HG02885 (cell line): ENCODE data around the gene LGALS3BP.
"Not testable (repeated sequence)": the region's sequence is repeated elsewhere in the genome, so short reads cannot be mapped to it uniquely, and the experiment has no call there.

Experiments
- ATAC-seq: cut with Tn5 transposase; IDR thresholded peaks from one replicate; pipeline ENCODE4 v1.9.1; 2021; ENCODE audit warnings: mild to moderate bottlenecking; ENCODE audit not compliant: unreplicated experiment, poor library complexity

Gene LGALS3BP, protein sequence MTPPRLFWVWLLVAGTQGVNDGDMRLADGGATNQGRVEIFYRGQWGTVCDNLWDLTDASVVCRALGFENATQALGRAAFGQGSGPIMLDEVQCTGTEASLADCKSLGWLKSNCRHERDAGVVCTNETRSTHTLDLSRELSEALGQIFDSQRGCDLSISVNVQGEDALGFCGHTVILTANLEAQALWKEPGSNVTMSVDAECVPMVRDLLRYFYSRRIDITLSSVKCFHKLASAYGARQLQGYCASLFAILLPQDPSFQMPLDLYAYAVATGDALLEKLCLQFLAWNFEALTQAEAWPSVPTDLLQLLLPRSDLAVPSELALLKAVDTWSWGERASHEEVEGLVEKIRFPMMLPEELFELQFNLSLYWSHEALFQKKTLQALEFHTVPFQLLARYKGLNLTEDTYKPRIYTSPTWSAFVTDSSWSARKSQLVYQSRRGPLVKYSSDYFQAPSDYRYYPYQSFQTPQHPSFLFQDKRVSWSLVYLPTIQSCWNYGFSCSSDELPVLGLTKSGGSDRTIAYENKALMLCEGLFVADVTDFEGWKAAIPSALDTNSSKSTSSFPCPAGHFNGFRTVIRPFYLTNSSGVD

DNA sequence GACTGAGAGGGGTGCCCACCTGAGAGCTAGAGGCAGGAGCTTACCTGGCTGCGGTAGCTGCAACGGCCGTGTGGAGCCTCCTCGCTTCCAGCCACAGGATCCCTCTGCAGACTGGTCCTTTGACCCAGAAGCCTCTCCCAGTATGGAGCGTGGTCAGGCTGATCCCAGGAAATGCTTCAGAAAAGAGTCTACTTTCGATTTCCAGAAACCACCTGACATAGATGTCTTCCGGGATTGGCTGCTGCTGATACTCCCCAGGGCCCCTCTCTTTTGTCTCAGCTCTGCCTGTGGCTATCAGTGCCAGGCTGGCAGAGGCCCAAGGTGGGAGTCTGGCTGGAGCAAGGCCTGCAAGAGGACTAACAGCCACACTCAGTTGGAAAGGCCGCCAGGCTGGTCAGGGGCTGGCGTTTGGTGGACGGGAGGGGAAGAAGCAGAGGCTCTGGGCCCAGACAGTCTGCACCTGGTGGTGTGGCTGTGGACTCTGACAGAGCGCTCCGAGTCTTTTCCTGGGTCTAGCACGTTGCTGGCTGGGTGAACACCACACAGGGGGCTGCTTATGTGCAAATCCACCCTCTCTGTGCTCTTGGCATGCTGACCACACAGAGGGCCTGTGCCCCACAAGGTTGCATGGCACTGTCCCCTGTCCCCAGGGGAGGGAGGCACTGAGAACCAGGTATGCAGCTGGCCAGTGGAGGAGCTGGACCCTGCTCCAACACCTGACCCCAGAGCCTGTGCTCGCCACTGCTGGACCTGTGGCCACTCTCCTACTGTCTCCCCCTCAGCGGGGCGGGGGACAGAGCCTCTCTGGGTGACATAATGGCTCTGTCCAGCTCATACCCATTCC lies at the start of gene LGALS3BP:
Gene LGALS3BP, minus strand, starts transcription at position 144 of the 844 bp plus-strand sequence. CDS start 2,732 bp downstream, outside the sequence.
- no peak for ATAC-seq

GRCh38 chr17:79028496-79029326 lies 49.0 kb upstream of the LGALS3BP start:
- ATAC-seq: no peak

- no peak for ATAC-seq
These were observed 48.3 kb upstream of the LGALS3BP start for GRCh38 chr17:79027925-79028491.

DNA sequence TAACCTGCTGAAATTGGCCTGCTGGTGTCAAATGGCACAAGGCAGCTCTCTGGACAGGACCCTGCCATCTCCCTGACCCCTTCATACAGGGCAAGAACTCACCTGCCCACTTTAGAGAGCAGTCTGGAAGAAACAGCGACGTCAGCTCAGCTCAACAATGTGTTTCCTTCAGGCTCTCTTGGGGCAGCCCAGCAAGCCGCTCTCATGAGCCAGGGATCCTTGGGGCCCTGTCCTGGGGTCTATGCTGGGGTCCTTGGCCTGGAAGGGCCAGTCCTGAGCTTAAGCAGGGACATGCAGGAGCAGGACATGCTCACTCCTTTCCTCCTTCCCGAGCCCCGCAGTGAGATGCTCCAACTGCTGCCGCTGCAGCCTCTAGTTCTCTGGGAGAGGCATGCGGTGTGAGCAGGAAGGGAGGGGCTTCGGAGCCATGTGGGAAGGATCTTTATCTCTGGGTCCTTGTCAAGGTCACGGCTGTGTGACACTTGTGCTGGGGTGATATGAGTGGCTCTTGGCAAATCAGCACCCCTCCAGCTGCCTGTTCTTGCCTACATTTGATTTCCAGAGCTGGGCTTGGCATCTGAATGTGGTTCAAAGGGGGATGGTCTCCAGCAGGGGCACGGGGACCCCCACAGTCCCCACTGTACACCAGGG lies 47.7 kb upstream of the LGALS3BP start:
- ATAC-seq: no peak

DNA sequence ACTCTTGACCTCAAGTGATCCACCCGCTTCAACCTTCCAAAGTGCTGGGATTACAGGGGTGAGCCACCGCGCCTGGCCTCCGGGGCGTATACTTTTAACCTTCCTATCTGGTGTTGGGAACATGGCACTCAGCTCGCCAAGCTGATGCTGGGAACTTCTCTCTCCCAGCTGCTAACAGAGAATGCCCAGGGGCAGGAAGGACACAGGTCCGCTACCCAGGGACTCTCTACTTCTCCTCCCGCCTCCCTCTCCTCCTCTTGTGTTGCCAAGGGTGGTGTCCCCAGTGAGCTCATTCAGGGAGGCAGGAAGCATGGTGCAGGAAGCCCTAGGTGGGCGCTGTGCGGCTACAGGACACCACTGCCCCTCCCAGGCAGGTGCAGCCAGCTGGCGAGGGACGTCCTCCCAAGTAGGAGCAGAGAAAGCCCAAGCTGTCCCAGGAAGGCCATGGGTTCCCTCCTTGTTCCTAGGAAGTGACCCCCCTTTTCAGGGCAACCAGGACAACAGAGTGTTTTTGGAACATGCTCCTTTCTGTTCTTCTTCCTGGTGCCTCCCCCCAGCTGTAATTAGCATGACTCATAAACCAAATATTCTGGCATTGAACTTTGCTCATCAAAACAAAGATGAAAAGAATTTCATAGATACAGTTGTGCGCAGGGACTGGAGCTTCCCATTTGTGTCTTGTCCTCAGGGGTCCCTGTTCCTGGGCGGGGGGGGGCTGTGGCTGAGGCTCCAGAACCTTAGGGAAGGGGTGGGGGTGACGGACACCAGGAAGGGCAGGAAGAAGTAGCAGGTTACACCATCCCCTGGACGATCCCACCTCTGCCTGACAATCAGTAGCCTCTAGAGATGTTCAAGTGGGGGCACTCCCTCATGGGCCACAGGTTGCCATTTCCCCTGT lies 46.9 kb upstream of the LGALS3BP start:
- no peak for ATAC-seq

DNA sequence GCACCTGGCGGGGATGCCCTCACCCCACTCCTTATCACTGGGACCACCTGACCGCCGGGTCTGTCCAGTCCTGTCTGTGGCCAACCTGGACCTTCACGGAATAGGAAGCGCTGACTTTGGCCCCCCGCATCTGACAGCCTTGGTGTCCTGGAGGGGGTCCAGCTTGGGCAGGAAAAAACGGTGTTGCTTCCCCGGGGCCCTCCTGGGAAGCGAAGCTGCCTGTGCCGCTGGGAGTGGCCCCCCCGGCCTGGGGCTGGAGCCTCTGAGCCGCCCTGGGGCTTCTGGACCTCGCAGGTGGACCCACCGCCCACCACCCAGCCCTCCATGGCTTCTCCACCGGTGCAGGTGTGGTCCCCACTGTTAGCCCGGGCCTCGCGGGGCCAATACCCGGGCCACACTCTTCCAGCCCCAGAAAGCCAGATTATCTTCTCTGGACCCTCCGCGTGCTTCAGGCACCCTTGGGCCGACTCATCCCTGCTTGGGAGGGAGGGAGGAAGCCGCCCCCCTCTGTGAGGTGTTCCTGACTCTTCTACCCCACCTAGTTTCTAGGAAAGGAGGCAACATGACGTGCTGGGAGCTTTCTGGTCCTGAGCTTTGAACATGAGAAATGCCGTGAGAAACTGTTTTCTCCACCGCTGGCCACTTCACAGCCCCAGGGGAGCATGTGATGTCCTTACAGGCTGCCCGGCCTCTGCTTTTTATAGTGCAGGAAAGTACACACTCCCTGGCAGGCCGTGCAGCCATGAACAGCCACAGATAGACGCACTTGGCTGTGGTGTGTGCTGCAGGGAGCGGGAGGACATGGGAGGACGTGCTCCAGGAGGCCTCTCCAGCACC lies 45.4 kb upstream of the LGALS3BP start:
- ATAC-seq: no peak

- no peak for ATAC-seq
These were observed 44.4 kb upstream of the LGALS3BP start, which contains the start of gene C1QTNF1 for GRCh38 chr17:79023886-79024771. TSS of gene C1QTNF1 (plus strand) at chr17:79024169. CDS start at chr17:79043969, 19,800 bp downstream.

DNA sequence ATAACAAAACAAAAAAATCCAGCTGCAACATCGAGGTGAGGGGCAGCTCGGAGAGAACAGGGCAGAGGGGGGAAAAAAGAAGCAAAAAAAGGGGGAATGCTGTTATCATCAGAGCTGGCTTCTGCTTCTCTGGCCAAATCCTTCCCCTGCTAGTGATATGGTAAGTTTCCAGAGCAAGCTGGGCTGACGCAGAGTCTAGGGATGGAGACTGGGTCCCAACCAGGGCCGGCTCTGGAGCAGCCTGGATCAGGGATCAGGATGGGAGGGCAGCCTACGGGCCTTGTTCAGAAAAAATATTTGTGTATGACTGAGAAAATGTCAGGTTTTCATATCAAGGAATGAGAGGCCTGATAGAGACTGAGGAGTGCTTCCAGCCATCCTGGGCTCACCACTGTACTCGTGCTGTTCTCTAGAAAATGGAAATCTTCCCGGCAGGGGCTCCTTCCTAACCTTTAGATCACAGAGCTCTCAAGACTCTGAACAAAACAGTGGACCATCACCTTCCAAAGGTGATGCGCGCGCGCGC lies 43.5 kb upstream of the LGALS3BP start:
- no peak for ATAC-seq

DNA sequence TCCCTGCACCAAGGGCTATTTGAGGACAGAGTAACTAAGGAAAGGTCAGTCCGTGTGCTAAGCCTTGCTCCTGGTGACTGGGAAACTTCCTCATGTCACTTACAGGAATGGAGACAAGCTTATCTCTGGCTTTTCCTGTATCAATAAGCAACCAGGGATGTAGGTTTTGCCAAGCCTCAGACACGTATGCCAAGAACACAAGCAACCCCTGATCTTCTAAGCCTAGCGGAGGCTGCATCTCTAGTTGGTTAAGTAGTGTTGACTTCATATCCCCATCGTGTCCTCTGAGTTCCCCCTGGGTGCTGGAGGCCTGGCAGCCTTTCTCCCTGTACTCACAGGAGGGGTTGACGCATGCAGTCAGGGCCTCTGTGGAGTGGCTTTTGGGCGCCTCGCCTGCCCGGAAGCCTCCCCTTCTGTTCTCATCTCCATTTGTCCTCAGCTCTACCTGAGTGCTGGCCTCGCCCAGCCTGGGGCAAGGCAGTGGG lies 42.8 kb upstream of the LGALS3BP start:
- ATAC-seq: no peak

GRCh38 chr17:79021929-79022328 lies 42.2 kb upstream of the LGALS3BP start:
- ATAC-seq: not testable (repeated sequence)

GRCh38 chr17:79020631-79021301 lies 41.0 kb upstream of the LGALS3BP start:
- ATAC-seq: no peak

- ATAC-seq: no peak
These were observed 40.2 kb upstream of the LGALS3BP start for GRCh38 chr17:79019632-79020584.

GRCh38 chr17:79019261-79019631 lies 39.5 kb upstream of the LGALS3BP start:
- no peak for ATAC-seq

DNA sequence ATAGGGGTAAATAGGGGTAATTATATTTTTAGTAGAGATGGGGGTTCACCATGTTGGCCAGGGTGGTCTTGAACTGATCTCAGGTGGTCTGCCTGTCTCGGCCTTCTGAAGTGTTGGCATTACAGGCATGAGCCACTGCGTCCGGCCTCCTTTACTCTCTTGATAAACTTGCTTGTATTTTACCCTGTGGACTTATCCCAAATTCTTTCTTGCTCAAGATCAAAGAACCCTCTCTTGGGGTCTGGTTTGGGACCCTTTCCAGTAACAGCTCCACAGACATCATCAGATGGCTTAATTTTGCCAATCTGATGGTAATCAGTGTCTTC lies 38.6 kb upstream of the LGALS3BP start:
- no peak for ATAC-seq
